ENCODE measurements around the gene OR5M3.

OR5M3 gene

DNA sequence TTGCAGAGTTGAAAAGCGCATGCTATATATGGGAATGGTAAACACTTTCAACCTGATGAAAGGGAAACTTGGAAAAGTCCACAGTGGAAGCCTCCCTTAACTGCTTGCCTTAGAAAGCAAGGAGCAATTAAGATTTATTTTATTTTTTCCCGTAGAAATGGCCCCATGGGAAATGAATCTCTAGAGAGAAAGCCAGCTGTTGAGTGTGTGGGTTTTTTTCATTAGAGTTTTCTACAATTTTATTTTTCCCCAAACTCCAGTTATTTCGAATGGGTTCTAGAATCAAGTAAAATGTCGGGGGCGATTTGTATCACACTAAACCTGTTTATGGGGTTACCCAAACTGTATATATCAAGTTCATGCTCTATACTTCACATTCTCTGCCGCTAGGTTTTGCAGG, at the start of gene OR5M3:
Gene OR5M3, minus strand, starts transcription at position 101 of the 400 bp plus-strand sequence. CDS start 2,855 bp downstream, outside the sequence.
- Histone ChIP-seq H3K27ac (ENCODE audit: low read depth, low read length) (no peak within 1 kb of the TSS), H3K4me2 (ENCODE audit: low read depth, low read length, poor library complexity, severe bottlenecking) (no peak within 1 kb of the TSS), H3K79me2 (ENCODE audit: insufficient read depth, low read length) (no peaks in the 10 kb centered on the region), H3K4me3 (ENCODE audit: insufficient read depth, low read length, poor library complexity, severe bottlenecking) (no peak within 1 kb of the TSS), H2AFZ (ENCODE audit: low read depth, low read length, severe bottlenecking) (no peak within 1 kb of the TSS), H3K9me2 (replicated peaks; ENCODE audit: insufficient read depth, low read length) (no peaks in the 10 kb centered on the region), H3K9me3 (ENCODE audit: insufficient read depth, low read length) (no peaks in the 10 kb centered on the region), H3K9ac (ENCODE audit: low read length) (no peak within 1 kb of the TSS), H3K27me3 (ENCODE audit: low read length) (no peaks in the 10 kb centered on the region), H3K36me3 (ENCODE audit: low read length) (no peaks in the 10 kb centered on the region), H4K20me1 (ENCODE audit: low read depth, low read length) (no peaks in the 10 kb centered on the region), H3F3A (ENCODE audit: insufficient read depth) (no peaks in the 10 kb centered on the region)
- TF ChIP-seq EZH2phosphoT487 (conservative IDR thresholded peaks at IDR 0.05; ENCODE audit: low read length): no peak
- TF ChIP-seq, protein P1, sequence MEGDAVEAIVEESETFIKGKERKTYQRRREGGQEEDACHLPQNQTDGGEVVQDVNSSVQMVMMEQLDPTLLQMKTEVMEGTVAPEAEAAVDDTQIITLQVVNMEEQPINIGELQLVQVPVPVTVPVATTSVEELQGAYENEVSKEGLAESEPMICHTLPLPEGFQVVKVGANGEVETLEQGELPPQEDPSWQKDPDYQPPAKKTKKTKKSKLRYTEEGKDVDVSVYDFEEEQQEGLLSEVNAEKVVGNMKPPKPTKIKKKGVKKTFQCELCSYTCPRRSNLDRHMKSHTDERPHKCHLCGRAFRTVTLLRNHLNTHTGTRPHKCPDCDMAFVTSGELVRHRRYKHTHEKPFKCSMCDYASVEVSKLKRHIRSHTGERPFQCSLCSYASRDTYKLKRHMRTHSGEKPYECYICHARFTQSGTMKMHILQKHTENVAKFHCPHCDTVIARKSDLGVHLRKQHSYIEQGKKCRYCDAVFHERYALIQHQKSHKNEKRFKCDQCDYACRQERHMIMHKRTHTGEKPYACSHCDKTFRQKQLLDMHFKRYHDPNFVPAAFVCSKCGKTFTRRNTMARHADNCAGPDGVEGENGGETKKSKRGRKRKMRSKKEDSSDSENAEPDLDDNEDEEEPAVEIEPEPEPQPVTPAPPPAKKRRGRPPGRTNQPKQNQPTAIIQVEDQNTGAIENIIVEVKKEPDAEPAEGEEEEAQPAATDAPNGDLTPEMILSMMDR (IDR thresholded peaks at IDR 0.05; ENCODE audit: insufficient read depth, low read length, poor library complexity, severe bottlenecking): no peak

DNA sequence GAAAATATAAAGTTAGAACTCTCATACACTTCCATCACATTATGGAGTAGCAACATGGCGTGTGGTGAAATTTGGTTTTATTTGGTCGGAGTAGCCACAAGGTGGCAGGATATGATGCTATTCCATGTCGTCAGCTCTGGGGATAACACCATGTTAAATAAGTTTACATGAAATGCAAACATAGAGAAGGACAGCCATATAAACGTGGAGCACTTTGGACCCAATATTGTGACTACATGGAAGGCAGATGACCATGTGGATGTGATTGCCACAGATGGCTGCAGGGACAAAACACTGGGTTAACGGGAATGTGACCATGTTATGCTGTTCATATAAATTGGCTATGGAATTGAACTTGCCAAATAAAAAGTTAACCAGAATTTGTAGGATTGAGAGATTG, 48.9 kb upstream of the OR5M3 start:
- TF ChIP-seq EZH2phosphoT487 (conservative IDR thresholded peaks at IDR 0.05; ENCODE audit: low read length): no peak
- TF ChIP-seq, protein P1 (IDR thresholded peaks at IDR 0.05; ENCODE audit: insufficient read depth, low read length, poor library complexity, severe bottlenecking): no peak
- H3K79me2 ChIP-seq (ENCODE audit: insufficient read depth, low read length): no peaks in the 10 kb centered on the region
- H3K36me3 ChIP-seq (ENCODE audit: low read length): no peaks in the 10 kb centered on the region
- no peak overlapping the region for H3K9ac ChIP-seq (ENCODE audit: low read length)
- H3K4me3 ChIP-seq (ENCODE audit: insufficient read depth, low read length, poor library complexity, severe bottlenecking): no peak overlapping the region
- H3K27me3 ChIP-seq (ENCODE audit: low read length): no peaks in the 10 kb centered on the region
- no peak overlapping the region for H3K4me2 ChIP-seq (ENCODE audit: low read depth, low read length, poor library complexity, severe bottlenecking)
- no peak overlapping the region for H2AFZ ChIP-seq (ENCODE audit: low read depth, low read length, severe bottlenecking)
- H4K20me1 ChIP-seq (ENCODE audit: low read depth, low read length): no peaks in the 10 kb centered on the region
- H3F3A ChIP-seq (ENCODE audit: insufficient read depth): no peaks in the 10 kb centered on the region
- H3K9me3 ChIP-seq (ENCODE audit: insufficient read depth, low read length): no peaks in the 10 kb centered on the region
- H3K27ac ChIP-seq (ENCODE audit: low read depth, low read length): no peak overlapping the region
- H3K9me2 ChIP-seq (replicated peaks; ENCODE audit: insufficient read depth, low read length): no peaks in the 10 kb centered on the region

DNA sequence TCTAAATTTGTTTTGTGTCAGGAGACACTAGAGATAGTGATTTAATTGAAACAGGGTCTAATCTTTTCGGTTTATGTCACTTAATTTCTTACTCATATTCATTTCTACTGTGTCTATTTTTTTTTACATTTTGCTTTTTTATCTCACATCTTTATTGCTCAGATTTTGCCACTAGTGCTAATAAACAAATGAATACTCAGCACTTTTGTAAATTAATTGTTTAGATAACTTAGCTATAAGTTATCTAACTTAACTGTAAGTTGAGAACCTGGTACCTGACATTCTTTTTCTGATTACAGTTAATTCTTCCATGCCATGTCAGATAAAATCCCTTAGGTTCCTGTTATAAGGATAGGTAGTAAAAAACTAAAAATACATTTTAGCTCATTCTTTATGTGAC, 40.1 kb upstream of the OR5M3 start:
- TF ChIP-seq EZH2phosphoT487 (conservative IDR thresholded peaks at IDR 0.05; ENCODE audit: low read length): no peak
- TF ChIP-seq, protein P1 (IDR thresholded peaks at IDR 0.05; ENCODE audit: insufficient read depth, low read length, poor library complexity, severe bottlenecking): no peak
- Histone ChIP-seq H3K9me2 (replicated peaks; ENCODE audit: insufficient read depth, low read length) (no peaks in the 10 kb centered on the region), H3K4me2 (ENCODE audit: low read depth, low read length, poor library complexity, severe bottlenecking) (no peak overlapping the region), H3K27me3 (ENCODE audit: low read length) (no peaks in the 10 kb centered on the region), H3K9me3 (ENCODE audit: insufficient read depth, low read length) (no peaks in the 10 kb centered on the region), H3F3A (ENCODE audit: insufficient read depth) (no peaks in the 10 kb centered on the region), H3K79me2 (ENCODE audit: insufficient read depth, low read length) (no peaks in the 10 kb centered on the region), H3K36me3 (ENCODE audit: low read length) (no peaks in the 10 kb centered on the region), H3K27ac (ENCODE audit: low read depth, low read length) (no peak overlapping the region), H3K4me3 (ENCODE audit: insufficient read depth, low read length, poor library complexity, severe bottlenecking) (no peak overlapping the region), H3K9ac (ENCODE audit: low read length) (no peak overlapping the region), H2AFZ (ENCODE audit: low read depth, low read length, severe bottlenecking) (no peak overlapping the region), H4K20me1 (ENCODE audit: low read depth, low read length) (no peaks in the 10 kb centered on the region)

Measured in SU-DHL-6 (cell line).